ENCODE results near the gene CLCF1.

Gene CLCF1

GRCh38 chr11:67396587-67397389 is 23.4 kb upstream of the CLCF1 start:
- no peak for DNase-seq (ENCODE audit: low read depth in 1 of 2, low spot score in 1 of 2)
- in situ Hi-C loops (cut with HindIII; ENCODE audit: low pct_unique_long_range_greater_than_20kb, low sequenced_read_pairs): no loop called here
- no peak for TF ChIP-seq JUND (IDR thresholded peaks at IDR 0.05; ENCODE audit: low read depth)

GRCh38 chr11:67396259-67396581 is 22.8 kb upstream of the CLCF1 start:
- TF ChIP-seq JUND (IDR thresholded peaks at IDR 0.05; ENCODE audit: low read depth): no peak
- no peak for DNase-seq (ENCODE audit: low read depth in 1 of 2, low spot score in 1 of 2)
- in situ Hi-C loops (cut with HindIII; ENCODE audit: low pct_unique_long_range_greater_than_20kb, low sequenced_read_pairs): no loop called here

- no peak for TF ChIP-seq JUND (IDR thresholded peaks at IDR 0.05; ENCODE audit: low read depth)
- DNase-seq (ENCODE audit: low read depth in 1 of 2, low spot score in 1 of 2): no peak
- in situ Hi-C loops (cut with HindIII; ENCODE audit: low pct_unique_long_range_greater_than_20kb, low sequenced_read_pairs): no loop called here
Observed at GRCh38 chr11:67395555-67396258, 22.3 kb upstream of the CLCF1 start.

- no peak for TF ChIP-seq JUND (IDR thresholded peaks at IDR 0.05; ENCODE audit: low read depth)
- no peak for DNase-seq (ENCODE audit: low read depth in 1 of 2, low spot score in 1 of 2)
- in situ Hi-C loops (cut with HindIII; ENCODE audit: low pct_unique_long_range_greater_than_20kb, low sequenced_read_pairs): no loop called here
Observed at GRCh38 chr11:67393990-67394389, 20.6 kb upstream of the CLCF1 start.

- no peak for TF ChIP-seq JUND (IDR thresholded peaks at IDR 0.05; ENCODE audit: low read depth)
- no peak for DNase-seq (ENCODE audit: low read depth in 1 of 2, low spot score in 1 of 2)
- in situ Hi-C loops (cut with HindIII; ENCODE audit: low pct_unique_long_range_greater_than_20kb, low sequenced_read_pairs): no loop called here
Observed at GRCh38 chr11:67393437-67393836, 20.0 kb upstream of the CLCF1 start.

- in situ Hi-C loops (cut with HindIII; ENCODE audit: low pct_unique_long_range_greater_than_20kb, low sequenced_read_pairs): no loop called here
- DNase-seq (ENCODE audit: low read depth in 1 of 2, low spot score in 1 of 2): no peak
- no peak for TF ChIP-seq JUND (IDR thresholded peaks at IDR 0.05; ENCODE audit: low read depth)
Observed at GRCh38 chr11:67392183-67392715, 18.9 kb upstream of the CLCF1 start.

- DNase-seq (ENCODE audit: low read depth in 1 of 2, low spot score in 1 of 2): peak; percentile 98 to 99
- in situ Hi-C loops (cut with HindIII; ENCODE audit: low pct_unique_long_range_greater_than_20kb, low sequenced_read_pairs): no loop called here
- no peak for TF ChIP-seq JUND (IDR thresholded peaks at IDR 0.05; ENCODE audit: low read depth)
Observed at GRCh38 chr11:67391304-67392182, 18.1 kb upstream of the CLCF1 start, which contains the start of gene RAD9A. Gene RAD9A (plus strand): TSS chr11:67391986. CDS start chr11:67392045, 59 bp downstream.

GRCh38 chr11:67390947-67391303 is 17.5 kb upstream of the CLCF1 start:
- DNase-seq (ENCODE audit: low read depth in 1 of 2, low spot score in 1 of 2): no peak
- TF ChIP-seq JUND (IDR thresholded peaks at IDR 0.05; ENCODE audit: low read depth): no peak
- in situ Hi-C loops (cut with HindIII; ENCODE audit: low pct_unique_long_range_greater_than_20kb, low sequenced_read_pairs): no loop called here

GRCh38 chr11:67389477-67389876 is 16.1 kb upstream of the CLCF1 start:
- DNase-seq (ENCODE audit: low read depth in 1 of 2, low spot score in 1 of 2): peak in 1 of 2 experiments; percentile 66
- no peak for TF ChIP-seq JUND (IDR thresholded peaks at IDR 0.05; ENCODE audit: low read depth)
- in situ Hi-C loops (cut with HindIII; ENCODE audit: low pct_unique_long_range_greater_than_20kb, low sequenced_read_pairs): no loop called here

GRCh38 chr11:67387518-67387917 is 14.1 kb upstream of the CLCF1 start:
- in situ Hi-C loops (cut with HindIII; ENCODE audit: low pct_unique_long_range_greater_than_20kb, low sequenced_read_pairs): no loop called here
- no peak for DNase-seq (ENCODE audit: low read depth in 1 of 2, low spot score in 1 of 2)
- TF ChIP-seq JUND (IDR thresholded peaks at IDR 0.05; ENCODE audit: low read depth): no peak

- DNase-seq (ENCODE audit: low read depth in 1 of 2, low spot score in 1 of 2): no peak
- in situ Hi-C loops (cut with HindIII; ENCODE audit: low pct_unique_long_range_greater_than_20kb, low sequenced_read_pairs): no loop called here
- TF ChIP-seq JUND (IDR thresholded peaks at IDR 0.05; ENCODE audit: low read depth): no peak
Observed at GRCh38 chr11:67387069-67387468, 13.7 kb upstream of the CLCF1 start.

GRCh38 chr11:67384851-67385366 is 11.5 kb upstream of the CLCF1 start:
- no peak for DNase-seq (ENCODE audit: low read depth in 1 of 2, low spot score in 1 of 2)

More at GRCh38 chr11:67384851-67385366, 11.5 kb upstream of the CLCF1 start:
- no peak for TF ChIP-seq JUND (IDR thresholded peaks at IDR 0.05; ENCODE audit: low read depth)
- in situ Hi-C loops (cut with HindIII; ENCODE audit: low pct_unique_long_range_greater_than_20kb, low sequenced_read_pairs): no loop called here
